ENCODE data around the gene SLC35D1.

Gene SLC35D1

DNA sequence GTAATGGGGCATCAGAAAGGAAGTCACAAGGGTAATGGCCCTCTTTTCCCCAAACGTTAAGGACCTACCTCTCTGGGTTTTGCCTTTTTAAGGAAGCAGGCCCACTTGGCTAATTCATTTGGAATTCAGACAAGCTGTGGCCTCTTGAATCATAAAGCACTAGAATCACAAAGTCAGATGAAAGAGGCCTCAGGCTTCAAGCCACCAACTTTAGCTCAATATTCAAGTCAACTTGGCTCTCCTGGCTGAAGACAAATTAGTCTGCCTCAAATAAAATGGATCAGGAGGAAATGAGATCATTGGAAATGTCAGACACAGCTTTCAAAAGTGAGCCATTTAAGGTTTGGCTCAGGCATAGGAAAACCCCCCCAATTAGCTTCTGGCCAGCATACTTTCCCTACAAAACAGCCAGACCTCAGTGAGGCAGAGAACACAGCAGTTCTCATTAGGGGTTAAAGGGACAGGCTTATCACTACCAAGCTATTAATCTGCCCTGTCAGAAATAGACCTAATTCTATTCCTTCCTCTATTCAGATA, 34.3 kb downstream of the SLC35D1 start:
- H3K4me3 Mint-ChIP-seq = no peak overlapping the region
- no peaks in the 10 kb centered on the region for H3K27me3 Mint-ChIP-seq
- peaks cover 4% of the 10 kb centered on the region for H3K4me1 Mint-ChIP-seq
- no peak overlapping the region for H3K27ac Mint-ChIP-seq
- no peaks in the 10 kb centered on the region for H3K9me3 Mint-ChIP-seq
- H3K36me3 Mint-ChIP-seq = peaks cover 43% of the 10 kb centered on the region
- ATAC-seq = no peak

DNA sequence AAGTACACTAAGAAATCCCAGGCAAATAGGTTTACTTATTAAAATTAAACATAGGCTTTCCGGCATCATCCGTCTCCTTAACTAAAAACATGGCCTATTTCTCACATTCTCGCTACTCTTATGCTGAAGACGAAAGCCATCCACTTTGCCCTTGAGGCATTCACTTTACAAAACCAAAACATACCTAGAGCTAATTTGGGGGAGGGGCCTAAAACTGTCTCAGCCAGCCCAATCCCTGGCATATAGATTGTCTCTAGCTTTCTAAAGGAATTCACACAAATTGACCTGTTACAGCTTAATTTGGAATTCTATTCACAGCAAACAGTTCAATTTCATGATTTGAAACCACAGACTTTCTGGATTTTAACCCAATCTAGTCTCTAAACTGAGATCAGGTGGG, 34.8 kb downstream of the SLC35D1 start:
- no peaks in the 10 kb centered on the region for H3K9me3 Mint-ChIP-seq
- H3K27ac Mint-ChIP-seq = no peak overlapping the region
- no peak overlapping the region for H3K4me3 Mint-ChIP-seq
- no peaks in the 10 kb centered on the region for H3K27me3 Mint-ChIP-seq
- H3K4me1 Mint-ChIP-seq = peaks cover 4% of the 10 kb centered on the region
- no peak for ATAC-seq
- peaks cover 38% of the 10 kb centered on the region for H3K36me3 Mint-ChIP-seq

DNA sequence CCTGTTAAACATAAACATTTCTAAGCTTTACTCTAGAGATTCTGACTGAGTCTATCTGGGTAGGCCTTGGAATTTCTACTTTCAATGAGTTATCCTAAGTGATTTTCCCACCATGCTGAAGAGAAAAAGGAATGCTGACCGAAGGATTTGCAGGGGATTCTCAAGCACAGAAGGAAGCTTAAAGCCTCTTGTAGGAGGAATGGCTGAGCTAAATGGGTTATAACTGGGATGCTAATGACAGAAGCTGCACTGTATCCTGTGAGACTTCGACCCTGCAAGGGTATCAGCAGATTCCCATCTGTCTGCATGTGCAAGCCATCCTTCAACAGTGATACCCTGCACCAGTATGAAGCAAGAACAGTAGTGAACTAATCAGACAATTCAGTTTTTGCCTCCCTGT, 35.4 kb downstream of the SLC35D1 start:
- Mint-ChIP-seq H3K36me3 (peaks cover 38% of the 10 kb centered on the region), H3K9me3 (no peaks in the 10 kb centered on the region), H3K4me3 (no peak overlapping the region), H3K27ac (no peak overlapping the region), H3K4me1 (peaks cover 4% of the 10 kb centered on the region), H3K27me3 (no peaks in the 10 kb centered on the region)
- no peak for ATAC-seq

DNA sequence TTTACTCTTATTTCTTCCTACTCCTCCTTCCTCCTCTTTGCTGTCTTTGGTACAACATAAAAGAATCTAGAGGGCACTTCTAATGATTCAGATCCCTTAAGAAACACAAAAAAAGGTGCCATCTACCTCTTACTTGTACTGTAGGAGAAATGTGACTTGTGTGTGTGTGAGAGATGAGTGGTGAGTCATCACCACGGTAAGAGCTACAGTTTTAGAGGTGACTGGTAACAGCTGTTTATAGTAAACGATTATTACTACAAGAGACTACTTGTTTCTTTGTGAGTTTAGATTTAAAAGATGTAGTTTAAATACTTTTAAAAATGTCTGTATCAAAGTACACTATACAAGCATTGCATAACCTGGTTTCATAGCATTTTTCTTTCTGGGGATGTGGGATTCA, 40.4 kb downstream of the SLC35D1 start:
- ATAC-seq = no peak
- Mint-ChIP-seq H3K4me3 (no peak overlapping the region), H3K27me3 (no peaks in the 10 kb centered on the region), H3K4me1 (no peaks in the 10 kb centered on the region), H3K9me3 (no peaks in the 10 kb centered on the region), H3K36me3 (peaks cover 40% of the 10 kb centered on the region), H3K27ac (no peak overlapping the region)

DNA sequence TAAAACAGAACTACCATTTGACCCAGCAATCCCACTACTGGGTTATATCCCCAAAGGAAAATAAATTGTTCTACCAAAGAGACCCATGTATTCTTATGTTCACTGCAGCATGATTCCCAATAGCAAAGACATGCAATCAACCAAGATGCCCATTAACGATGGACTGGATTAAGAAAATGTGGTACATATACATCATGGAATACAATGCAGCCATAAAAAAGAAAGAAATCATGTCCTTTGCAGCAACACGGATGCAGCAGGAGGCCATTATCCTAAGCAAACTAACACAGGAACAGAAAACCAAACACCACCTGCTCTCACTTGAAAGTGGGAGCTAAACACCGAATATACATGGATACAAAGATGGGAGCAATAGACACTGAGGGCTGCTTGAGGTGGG, 44.2 kb downstream of the SLC35D1 start:
- Mint-ChIP-seq H3K27ac (no peak overlapping the region), H3K9me3 (no peaks in the 10 kb centered on the region), H3K4me3 (no peak overlapping the region), H3K4me1 (no peaks in the 10 kb centered on the region), H3K27me3 (no peaks in the 10 kb centered on the region), H3K36me3 (peaks cover 51% of the 10 kb centered on the region)
- no peak for ATAC-seq

DNA sequence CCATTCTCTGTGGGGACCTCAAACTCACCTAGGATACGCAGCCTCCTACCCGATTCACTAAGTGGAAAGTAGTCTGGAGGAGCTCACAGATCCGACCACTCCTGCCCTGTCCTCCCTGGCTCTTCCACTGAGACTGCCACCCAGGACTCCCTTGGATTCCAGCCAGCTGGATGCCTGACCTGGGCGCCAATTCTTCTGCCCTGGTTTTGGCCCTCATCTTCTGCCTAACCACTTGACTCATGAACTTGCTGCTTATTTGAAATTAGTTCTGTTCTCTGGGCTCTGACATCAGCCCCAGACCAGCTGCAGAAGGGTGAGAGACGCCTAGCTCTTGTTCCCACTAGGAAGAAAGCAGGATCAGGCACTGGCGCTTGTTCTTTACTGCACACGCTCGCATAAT, 48.9 kb downstream of the SLC35D1 start:
- H3K27ac Mint-ChIP-seq = no peak overlapping the region

DNA sequence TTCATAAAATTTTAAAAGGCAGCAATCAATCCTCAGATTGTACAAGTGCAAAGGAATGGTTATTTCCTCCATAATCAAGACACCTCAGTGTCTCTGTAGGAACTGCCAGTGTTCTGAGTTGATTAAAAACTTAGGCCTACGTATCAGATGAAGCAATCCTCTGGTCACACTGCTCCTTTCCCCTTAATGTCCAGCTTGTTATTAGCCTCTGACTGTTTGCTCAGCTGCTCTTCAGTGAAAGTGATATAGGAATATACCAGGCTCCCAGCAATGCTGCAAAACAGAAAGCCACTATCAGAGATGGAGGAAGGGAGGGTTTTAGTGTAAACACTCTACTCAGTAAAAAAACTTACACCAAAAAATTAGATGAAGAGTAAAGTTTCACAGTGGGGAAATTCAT, 49.8 kb downstream of the SLC35D1 start:
- H3K4me3 Mint-ChIP-seq = no peak overlapping the region
- ATAC-seq = no peak
- H3K4me1 Mint-ChIP-seq = no peaks in the 10 kb centered on the region
- no peaks in the 10 kb centered on the region for H3K27me3 Mint-ChIP-seq
- H3K9me3 Mint-ChIP-seq = no peaks in the 10 kb centered on the region
- no peak overlapping the region for H3K27ac Mint-ChIP-seq
- peaks cover 38% of the 10 kb centered on the region for H3K36me3 Mint-ChIP-seq

More for the DNA sequence above, 48.9 kb downstream of the SLC35D1 start:
- H3K4me1 Mint-ChIP-seq = no peaks in the 10 kb centered on the region
- no peak overlapping the region for H3K4me3 Mint-ChIP-seq
- H3K9me3 Mint-ChIP-seq = no peaks in the 10 kb centered on the region
- peaks cover 47% of the 10 kb centered on the region for H3K36me3 Mint-ChIP-seq
- no peaks in the 10 kb centered on the region for H3K27me3 Mint-ChIP-seq
- ATAC-seq = no peak

DNA sequence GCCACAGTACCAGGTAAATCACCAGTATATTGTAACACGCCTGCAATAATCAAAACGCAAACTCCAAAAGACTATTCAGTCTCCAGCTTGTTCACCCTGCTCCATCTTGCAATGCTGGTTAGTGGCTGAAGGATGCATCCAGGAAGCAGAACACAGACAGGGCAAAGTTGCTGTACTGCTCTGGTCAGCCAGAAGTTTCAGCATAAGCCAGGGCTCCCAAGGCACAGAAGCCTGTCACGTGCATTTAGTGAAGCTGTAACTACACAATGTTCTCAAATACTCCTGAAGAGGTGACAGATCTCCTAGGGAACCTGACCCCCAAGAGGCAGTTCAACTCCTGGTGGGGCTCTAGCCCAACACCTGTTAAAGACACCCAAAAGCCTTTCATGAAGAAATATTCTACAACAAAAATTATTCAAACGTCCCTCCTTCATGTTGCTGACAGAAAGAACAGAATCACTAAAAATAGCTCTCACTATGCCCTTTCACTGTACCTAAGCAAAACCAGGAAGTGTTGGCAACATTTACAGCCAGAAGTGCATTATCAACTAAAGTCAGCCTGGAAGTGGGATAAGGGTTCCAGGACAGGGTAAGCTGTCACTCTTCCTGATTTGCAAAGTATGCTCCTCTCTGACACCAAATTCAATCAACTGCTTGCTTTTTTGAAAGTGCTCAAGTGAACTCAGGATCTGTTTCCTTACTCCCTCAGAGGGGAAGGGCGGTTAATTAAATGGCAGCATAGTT, 52.1 kb downstream of the SLC35D1 start:
- Mint-ChIP-seq H3K27me3 (no peaks in the 10 kb centered on the region), H3K4me3 (no peak overlapping the region), H3K4me1 (no peaks in the 10 kb centered on the region), H3K36me3 (peaks cover 27% of the 10 kb centered on the region), H3K9me3 (no peaks in the 10 kb centered on the region), H3K27ac (peak overlapping the region; percentile 42)
- ATAC-seq = no peak

DNA sequence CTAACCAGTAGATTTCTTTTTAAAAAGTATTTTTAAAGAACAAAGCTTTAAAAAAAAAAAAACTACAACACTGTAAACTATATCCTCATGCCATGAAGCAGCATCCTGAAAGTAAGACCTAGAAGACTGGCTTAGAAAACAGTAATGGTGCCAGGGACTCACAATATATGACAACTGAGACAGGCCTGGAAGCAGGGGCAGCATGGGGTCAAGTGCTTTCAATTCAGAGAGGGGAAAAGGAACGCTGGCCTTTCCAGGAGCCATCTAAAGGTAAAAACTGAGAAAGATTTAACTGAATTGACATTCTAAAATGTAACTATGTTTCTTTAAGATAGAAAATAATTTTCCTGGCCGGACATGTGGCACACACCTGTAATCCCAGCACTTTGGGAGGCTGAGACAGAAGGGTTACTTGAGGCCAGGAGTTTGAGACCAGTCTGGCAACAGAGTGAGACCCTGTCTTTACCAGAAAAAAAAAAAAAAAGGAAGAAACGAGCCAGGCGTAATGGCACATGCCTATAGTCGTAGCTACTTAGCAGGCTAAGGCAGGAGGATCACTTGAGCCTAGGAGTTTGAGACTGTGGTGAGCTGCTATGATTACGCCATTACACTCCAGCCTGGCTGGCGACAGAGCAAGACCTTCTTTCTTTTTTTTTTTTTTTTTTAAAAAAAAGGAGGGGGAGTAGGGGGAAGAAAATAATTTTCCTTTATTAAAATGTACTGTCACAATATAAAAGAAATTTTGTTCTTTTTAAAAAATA, 54.1 kb downstream of the SLC35D1 start:
- Mint-ChIP-seq H3K36me3 (peaks cover 18% of the 10 kb centered on the region), H3K4me3 (no peak overlapping the region), H3K9me3 (no peaks in the 10 kb centered on the region), H3K27ac (no peak overlapping the region), H3K4me1 (peaks cover 7% of the 10 kb centered on the region), H3K27me3 (no peaks in the 10 kb centered on the region)
- ATAC-seq = no peak

DNA sequence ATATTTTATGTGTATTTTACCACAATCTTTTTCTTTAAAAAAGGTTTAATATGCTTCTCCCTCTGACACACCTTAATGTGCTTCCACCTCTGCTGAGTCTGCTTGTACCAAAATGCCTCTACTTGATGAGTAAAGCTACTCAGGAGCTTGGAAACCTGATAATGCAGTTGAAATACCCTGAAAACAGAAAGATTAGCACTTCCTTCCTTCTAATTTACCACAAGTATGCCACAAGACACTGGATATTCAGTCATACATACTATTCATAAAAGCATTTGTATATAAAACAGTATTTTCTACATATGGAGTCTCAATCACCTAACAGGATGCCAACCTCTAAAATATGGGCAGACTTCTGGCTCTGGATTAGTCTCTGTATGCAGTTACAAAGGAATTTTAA, 55.0 kb downstream of the SLC35D1 start:
- Mint-ChIP-seq H3K27me3 (no peaks in the 10 kb centered on the region), H3K36me3 (peaks cover 13% of the 10 kb centered on the region), H3K27ac (no peak overlapping the region), H3K4me3 (no peak overlapping the region), H3K4me1 (peaks cover 7% of the 10 kb centered on the region), H3K9me3 (no peaks in the 10 kb centered on the region)
- ATAC-seq = no peak

DNA sequence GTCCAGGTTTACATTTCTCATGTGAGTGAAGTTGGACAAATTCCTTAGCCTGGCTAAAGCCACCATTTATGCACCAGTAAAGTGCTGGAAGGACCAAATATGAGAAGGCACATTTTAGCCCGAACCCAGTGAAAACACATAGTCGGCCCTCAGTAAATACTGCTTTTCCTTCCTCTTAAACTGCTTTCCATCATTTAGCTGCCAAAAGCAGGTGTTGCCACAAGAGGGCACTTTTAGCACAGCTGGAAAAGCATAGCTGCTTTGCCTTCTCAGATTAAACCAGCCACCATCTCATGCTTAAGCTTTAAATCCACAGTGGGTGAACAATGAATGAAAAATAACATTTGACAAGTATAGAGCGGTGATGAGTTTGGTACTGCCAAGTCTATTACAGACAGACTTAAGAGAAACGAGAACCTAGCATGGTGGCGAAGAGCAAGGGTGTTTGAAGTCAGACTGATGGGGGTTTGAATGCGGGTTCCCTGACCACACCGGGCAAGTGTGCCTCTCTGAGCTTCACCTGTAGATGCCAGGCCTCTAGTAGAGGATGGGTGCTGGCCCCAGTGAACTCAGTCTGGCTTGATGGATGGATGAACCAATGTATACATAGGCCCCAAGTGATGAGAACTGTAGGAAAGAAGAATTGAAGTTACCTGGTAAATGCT, 57.8 kb downstream of the SLC35D1 start:
- Mint-ChIP-seq H3K36me3 (no peaks in the 10 kb centered on the region), H3K9me3 (no peaks in the 10 kb centered on the region), H3K27me3 (no peaks in the 10 kb centered on the region), H3K4me3 (no peak overlapping the region), H3K27ac (no peak overlapping the region), H3K4me1 (peaks cover 7% of the 10 kb centered on the region)
- ATAC-seq = peak; percentile 64

DNA sequence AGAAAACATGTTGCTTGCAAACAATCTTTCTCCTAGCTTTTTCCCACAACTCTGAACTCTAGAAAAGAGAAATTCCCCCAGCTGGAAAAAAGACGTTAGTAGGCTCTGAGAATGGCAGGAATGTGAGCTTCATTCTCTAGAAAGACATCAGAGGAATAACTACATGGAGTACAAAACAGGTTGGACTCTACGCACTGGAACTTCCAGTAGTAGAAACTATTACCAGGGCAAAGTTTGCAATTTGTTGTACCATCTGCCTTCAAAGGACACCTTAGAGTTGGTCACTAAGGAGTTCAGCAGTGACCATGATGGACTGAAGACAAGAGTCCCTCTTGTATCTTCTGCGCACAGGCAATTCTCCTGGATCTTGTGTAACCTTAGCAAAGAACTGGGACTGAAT, 60.9 kb downstream of the SLC35D1 start:
- Mint-ChIP-seq H3K9me3 (no peaks in the 10 kb centered on the region), H3K36me3 (peaks cover 13% of the 10 kb centered on the region), H3K27me3 (no peaks in the 10 kb centered on the region), H3K4me3 (no peak overlapping the region), H3K27ac (no peak overlapping the region), H3K4me1 (peaks cover 7% of the 10 kb centered on the region)
- no peak for ATAC-seq

DNA sequence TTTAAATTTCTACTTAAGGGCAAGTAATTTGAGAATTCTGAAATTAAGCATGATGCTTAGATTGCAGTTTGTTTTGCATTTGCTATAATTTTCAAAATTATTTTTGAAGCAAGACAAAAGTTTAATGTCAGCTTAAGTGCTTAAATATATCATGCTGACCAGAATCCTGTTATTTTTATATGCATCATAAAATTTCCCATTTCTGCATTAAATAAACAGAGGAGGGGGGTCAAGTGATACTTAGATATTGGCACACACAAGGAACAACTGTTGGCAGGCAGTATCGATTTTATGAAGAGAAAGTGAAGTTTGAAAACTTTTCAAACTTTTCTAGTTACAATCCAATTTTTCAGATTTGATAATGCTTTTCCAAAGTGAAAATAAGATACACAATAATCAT, 68.1 kb downstream of the SLC35D1 start:
- H3K4me3 Mint-ChIP-seq = no peak overlapping the region
- H3K27me3 Mint-ChIP-seq = no peaks in the 10 kb centered on the region
- H3K9me3 Mint-ChIP-seq = no peaks in the 10 kb centered on the region
- H3K4me1 Mint-ChIP-seq = peaks cover 13% of the 10 kb centered on the region
- ATAC-seq = no peak
- H3K36me3 Mint-ChIP-seq = peaks cover 32% of the 10 kb centered on the region
- H3K27ac Mint-ChIP-seq = no peak overlapping the region

DNA sequence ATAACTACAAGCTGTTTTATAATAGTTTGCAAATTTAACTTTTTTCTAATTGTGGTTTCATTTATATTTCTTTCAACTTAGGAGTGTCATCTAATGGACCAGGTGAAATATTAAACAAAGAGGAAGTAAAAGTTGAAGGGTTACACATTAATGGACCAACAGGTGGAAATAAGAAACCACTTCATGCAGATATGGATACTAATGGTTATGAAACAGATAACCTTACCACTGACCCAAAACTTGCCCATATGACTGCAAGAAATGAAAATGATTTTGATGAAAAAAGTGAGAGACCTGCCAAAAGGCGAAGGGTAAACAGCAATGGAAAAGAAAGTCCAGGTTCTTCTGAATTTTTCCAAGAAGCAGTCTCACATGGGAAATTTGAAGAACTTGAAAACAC, 69.5 kb downstream of the SLC35D1 start:
- Mint-ChIP-seq H3K4me3 (no peak overlapping the region), H3K36me3 (peaks cover 38% of the 10 kb centered on the region), H3K27me3 (no peaks in the 10 kb centered on the region), H3K27ac (peak overlapping the region; percentile 42), H3K9me3 (no peaks in the 10 kb centered on the region), H3K4me1 (peaks cover 18% of the 10 kb centered on the region)
- ATAC-seq = peak; percentile 82

DNA sequence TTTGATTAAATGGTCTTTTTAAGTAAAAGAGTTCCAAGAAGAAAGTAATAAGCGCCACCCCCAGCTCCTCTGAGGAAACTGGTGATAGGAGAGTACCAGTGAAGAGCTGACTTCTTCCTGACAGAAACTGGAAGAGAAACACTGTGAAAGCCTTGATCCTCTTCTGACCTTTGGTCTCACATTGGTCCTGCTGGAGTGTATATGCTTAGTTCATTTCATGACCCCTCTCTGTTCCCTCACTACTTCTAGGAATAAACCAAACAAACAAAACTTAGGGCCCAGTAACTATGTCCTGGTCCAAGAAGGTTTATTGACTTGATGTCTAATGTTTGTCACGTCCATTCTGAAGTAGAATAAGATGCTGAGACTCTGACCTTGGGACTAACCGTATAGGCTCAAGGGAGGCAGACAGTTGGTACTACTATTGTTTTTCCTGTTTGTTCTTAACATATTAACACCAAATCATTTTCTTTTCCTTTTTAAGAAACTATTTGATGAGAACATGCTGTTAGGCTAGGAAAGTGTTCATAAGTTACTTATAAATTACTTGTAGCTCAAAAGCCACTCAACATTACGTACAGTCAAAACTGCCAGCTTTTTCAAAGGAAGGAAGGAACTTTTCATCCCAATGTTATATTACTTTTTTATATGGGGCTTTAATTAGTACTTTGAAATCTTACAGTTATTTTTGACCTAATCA, 71.2 kb downstream of the SLC35D1 start:
- Mint-ChIP-seq H3K36me3 (peaks cover 27% of the 10 kb centered on the region), H3K27ac (no peak overlapping the region), H3K4me1 (peaks cover 18% of the 10 kb centered on the region), H3K4me3 (no peak overlapping the region), H3K9me3 (no peaks in the 10 kb centered on the region), H3K27me3 (no peaks in the 10 kb centered on the region)
- ATAC-seq = no peak
